HG03097 (cell line): ENCODE data around the gene CADM3.

ENCODE experiments used
- ATAC-seq: cut with Tn5 transposase; IDR thresholded peaks from one replicate; pipeline ENCODE4 v1.9.1; 2021; ENCODE audit not compliant: unreplicated experiment, low FRiP score

CADM3 gene

GRCh38 chr1:159248311-159248710, 76.9 kb downstream of the CADM3 start:
- no peak for ATAC-seq

GRCh38 chr1:159250638-159251216, 79.3 kb downstream of the CADM3 start:
- no peak for ATAC-seq
